COLO668 (cell line): ENCODE results near the gene SLC17A3.

Experiments used
- DNase-seq: peaks from one replicate; lab custom pipeline; 2025; ENCODE audit not compliant: unreplicated experiment; lab: John Stamatoyannopoulos, UW

SLC17A3 gene

DNA sequence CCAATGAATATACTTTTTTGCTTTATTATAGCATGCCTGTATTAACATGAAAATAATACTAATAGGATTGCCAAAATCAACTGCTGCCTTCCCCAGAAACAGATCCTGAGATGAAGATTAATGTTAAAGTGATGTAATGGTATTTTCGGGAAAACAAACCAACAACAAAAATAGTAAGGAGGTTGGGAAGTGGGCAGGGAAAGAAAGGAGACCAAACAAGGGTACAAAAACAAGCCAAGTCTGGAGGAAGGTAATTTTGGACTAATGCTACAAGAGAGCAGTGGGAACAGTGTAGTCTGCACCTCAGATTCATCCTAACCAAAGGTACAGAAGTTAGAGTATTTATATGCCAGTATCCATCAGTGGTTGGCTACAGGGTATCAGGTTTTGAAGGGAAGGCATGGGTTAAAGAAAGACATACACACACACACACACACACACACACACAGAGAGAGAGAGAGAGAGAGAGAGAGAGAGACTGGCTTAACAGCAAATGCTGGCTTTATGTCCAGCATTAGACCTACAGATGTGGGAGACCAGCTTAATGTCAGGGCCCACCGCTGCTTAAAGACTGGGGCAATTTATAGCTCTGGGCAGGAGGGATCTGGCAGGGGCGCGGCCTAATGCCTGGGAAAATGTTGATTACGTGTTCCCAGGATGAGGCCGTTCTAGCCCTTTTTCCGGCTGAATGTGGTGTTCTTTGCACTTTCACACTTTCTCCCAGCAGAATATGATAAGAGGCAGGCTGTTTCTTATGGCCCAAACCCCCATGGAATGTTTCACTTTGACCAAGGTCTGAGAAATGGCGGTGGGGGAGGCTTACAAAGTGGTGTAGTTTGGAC, 38.4 kb downstream of the SLC17A3 start:
- DNase-seq, result no peak

- no peak for DNase-seq
Observed at GRCh38 chr6:25834950-25835349, 39.1 kb downstream of the SLC17A3 start.

DNA sequence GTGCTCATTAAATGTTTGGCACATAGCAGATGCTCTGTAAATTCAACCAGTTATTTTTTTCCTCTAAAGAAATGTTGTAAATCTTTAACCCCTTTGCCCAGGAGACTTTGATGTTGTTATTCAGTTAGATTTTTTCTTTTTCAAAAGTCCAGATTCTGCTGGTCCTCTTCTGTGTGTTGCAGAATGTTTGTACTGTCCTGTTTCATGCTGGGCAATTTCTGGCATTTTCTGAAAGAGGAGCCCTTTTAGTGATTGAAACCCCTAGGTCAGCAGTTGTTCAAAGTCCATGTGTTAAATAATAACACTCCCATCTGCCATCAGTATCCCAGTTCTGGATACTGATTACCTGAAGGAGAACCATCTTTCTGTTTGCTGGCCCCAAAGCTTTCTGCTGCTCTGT, 40.9 kb downstream of the SLC17A3 start:
- DNase-seq, result no peak

GRCh38 chr6:25832670-25833069, 41.4 kb downstream of the SLC17A3 start:
- DNase-seq, result no peak

- no peak for DNase-seq
Observed at GRCh38 chr6:25832307-25832662, 41.8 kb downstream of the SLC17A3 start.

DNA sequence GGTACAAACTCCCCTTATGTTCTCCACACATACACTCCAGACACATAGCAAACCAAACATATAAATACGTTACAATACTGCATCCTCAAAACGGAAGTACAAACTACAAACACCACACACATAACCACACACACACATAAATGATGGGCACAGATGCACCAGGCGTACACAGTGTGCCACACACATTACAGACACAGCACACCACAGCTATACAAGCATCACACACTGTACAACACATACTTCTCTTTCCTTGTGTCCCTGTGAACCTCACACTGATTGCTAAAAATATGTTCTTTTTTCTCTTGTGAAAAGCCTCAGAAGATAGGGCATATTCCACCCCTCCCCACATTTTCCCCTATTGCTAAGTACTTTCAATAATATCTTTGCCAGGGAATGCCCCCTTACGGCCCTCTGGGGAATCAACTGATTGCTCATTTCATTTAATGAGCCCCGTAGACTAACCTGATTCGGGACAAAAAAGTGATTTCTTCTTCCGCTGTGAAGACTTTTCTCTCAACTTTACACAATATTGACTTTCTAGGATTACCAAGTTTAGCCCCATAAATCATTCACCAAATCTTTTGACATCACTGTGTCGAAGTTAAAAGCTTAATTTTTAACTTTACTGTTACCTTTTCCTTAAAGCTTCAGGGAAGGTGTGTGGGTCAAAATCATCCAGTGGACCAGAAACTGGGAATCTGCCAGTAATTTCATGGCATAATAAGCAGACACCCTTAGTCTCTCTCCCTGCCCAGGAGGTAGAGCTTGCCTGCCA, 42.3 kb downstream of the SLC17A3 start, which contains the start of gene SLC17A1:
Gene SLC17A1 (minus strand): TSS at position 521 of the 775 bp plus-strand sequence. CDS start 1,495 bp downstream, outside the sequence.
- no peak for DNase-seq

- no peak for DNase-seq
Observed at GRCh38 chr6:25830458-25830857, 43.6 kb downstream of the SLC17A3 start.

GRCh38 chr6:25829375-25829774, 44.7 kb downstream of the SLC17A3 start:
- no peak for DNase-seq

GRCh38 chr6:25821341-25821740, 52.7 kb downstream of the SLC17A3 start:
- DNase-seq, result no peak

DNA sequence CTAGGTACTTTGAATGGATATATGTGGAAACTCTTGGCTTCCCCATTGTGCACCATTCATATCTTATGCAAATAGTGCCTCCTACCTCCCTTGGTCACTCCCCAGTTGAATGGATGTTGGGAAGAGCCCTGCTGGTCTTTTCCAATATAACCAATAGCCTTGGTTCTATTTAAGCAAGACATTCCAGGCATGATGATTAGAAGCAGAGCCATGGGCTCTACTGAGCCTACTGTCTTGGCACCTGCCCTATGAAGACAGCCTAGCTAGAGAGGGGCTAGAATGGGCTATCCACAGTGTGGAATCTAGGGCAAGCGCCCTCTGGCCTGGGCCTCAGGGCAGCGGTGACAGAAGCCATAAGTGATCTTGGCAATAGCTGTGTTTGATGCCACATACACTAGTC, 57.8 kb downstream of the SLC17A3 start:
- no peak for DNase-seq

DNA sequence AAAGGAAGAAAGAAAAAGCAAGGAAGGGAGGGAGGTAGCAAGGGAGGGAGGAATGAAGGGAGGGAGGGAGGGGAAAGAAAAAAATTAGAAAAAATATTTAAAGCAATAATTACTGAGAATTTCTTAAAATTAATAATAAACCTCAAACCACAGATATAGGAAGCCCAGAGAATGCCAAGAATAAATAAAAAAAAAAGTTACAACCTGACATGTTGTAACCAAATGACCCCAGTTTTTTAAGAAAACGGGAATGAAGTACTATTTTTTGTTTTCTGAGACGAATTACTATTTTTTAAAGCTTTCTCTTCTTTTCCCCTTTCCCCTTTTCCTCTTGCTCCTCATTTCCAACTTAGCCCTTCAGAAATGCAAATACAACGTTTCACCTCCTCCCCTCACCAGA, 58.8 kb downstream of the SLC17A3 start:
- no peak for DNase-seq

DNA sequence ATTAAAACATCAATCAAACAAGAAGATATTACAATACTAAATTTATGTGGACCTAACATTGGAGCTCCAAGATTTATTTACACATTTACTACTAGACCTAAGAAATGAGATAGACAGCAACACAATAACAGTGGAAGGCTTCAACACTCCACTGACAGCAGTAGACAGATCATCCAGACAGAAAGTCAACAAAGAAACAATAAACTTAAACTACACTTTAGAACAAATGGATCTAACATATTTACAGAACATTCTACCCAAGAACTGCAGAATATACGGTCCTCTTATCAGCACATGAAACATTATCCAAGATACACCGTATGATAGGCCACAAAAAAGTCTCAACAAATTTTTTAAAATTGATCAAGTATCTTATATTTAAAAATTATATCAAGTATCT, 69.2 kb downstream of the SLC17A3 start:
- no peak for DNase-seq

GRCh38 chr6:25801436-25801835, 72.6 kb downstream of the SLC17A3 start:
- DNase-seq, result no peak
